HG02884 (cell line): ENCODE results near the gene CDKL4.
"Not testable (repeated sequence)": the region's sequence is repeated elsewhere in the genome, so short reads cannot be mapped to it uniquely, and the experiment has no call there.

Experiments
- ATAC-seq: cut with Tn5 transposase; IDR thresholded peaks from one replicate; pipeline ENCODE4 v1.9.1; 2021; ENCODE audit warnings: mild to moderate bottlenecking, moderate library complexity; ENCODE audit not compliant: unreplicated experiment

Gene CDKL4

GRCh38 chr2:39179974-39180960, 63.5 kb downstream of the CDKL4 start:
- ATAC-seq: no peak

- no peak for ATAC-seq
Measured at GRCh38 chr2:39178756-39179155, 65.0 kb downstream of the CDKL4 start.

- no peak for ATAC-seq
Measured at GRCh38 chr2:39176997-39177396, 66.8 kb downstream of the CDKL4 start.

GRCh38 chr2:39175026-39175812, 68.6 kb downstream of the CDKL4 start:
- ATAC-seq: no peak

GRCh38 chr2:39174022-39174421, 69.7 kb downstream of the CDKL4 start:
- ATAC-seq: no peak

- ATAC-seq: not testable (repeated sequence)
Measured at GRCh38 chr2:39172047-39172706, 71.6 kb downstream of the CDKL4 start.

- no peak for ATAC-seq
Measured at GRCh38 chr2:39171621-39172020, 72.1 kb downstream of the CDKL4 start.

- ATAC-seq: no peak
Measured at GRCh38 chr2:39164089-39164488, 79.7 kb downstream of the CDKL4 start.

- no peak for ATAC-seq
Measured at GRCh38 chr2:39160982-39161381, 82.8 kb downstream of the CDKL4 start.

GRCh38 chr2:39159283-39159682, 84.5 kb downstream of the CDKL4 start:
- no peak for ATAC-seq

GRCh38 chr2:39158351-39158750, 85.4 kb downstream of the CDKL4 start:
- no peak for ATAC-seq

- ATAC-seq: no peak
Measured at GRCh38 chr2:39156846-39157245, 86.9 kb downstream of the CDKL4 start.

GRCh38 chr2:39156107-39156506, 87.7 kb downstream of the CDKL4 start:
- no peak for ATAC-seq

- ATAC-seq: not testable (repeated sequence)
Measured at GRCh38 chr2:39155573-39155972, 88.2 kb downstream of the CDKL4 start.

- ATAC-seq: no peak
Measured at GRCh38 chr2:39154944-39155343, 88.8 kb downstream of the CDKL4 start.

- no peak for ATAC-seq
Measured at GRCh38 chr2:39153312-39153711, 90.5 kb downstream of the CDKL4 start.

- ATAC-seq: no peak
Measured at GRCh38 chr2:39152504-39152903, 91.3 kb downstream of the CDKL4 start.

- ATAC-seq: no peak
Measured at GRCh38 chr2:39150890-39151497, 92.8 kb downstream of the CDKL4 start.

- no peak for ATAC-seq
Measured at GRCh38 chr2:39150102-39150562, 93.6 kb downstream of the CDKL4 start.

- ATAC-seq: no peak
Measured at GRCh38 chr2:39146630-39147029, 97.1 kb downstream of the CDKL4 start.
